Measurements from ENCODE around the gene ERP27.

Gene ERP27

GRCh38 chr12:14959126-14959440 is 20.7 kb upstream of the ERP27 start:
- DNase-seq: no peak

GRCh38 chr12:14958361-14959125 is 20.2 kb upstream of the ERP27 start:
- DNase-seq: no peak

GRCh38 chr12:14957551-14958168 is 19.3 kb upstream of the ERP27 start:
- no peak for DNase-seq

DNA sequence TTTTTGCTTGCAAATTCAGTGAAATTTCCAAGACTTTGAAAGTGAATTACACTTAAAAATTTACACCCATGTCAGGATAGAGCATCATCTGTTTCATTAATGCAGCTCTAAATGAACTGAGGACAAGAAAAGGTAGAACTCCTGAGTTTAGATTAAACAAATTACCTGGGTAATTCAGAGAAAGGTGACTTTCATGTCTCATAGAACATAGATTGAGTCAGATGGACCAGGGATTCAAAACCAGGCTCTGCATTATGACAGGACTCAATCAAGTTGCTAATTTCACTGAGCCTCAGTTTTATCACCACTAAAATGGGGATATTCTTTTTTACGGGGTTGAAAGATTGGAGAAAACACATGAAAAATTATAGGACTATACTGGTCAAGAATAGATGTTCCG is 18.6 kb upstream of the ERP27 start:
- DNase-seq: no peak

DNA sequence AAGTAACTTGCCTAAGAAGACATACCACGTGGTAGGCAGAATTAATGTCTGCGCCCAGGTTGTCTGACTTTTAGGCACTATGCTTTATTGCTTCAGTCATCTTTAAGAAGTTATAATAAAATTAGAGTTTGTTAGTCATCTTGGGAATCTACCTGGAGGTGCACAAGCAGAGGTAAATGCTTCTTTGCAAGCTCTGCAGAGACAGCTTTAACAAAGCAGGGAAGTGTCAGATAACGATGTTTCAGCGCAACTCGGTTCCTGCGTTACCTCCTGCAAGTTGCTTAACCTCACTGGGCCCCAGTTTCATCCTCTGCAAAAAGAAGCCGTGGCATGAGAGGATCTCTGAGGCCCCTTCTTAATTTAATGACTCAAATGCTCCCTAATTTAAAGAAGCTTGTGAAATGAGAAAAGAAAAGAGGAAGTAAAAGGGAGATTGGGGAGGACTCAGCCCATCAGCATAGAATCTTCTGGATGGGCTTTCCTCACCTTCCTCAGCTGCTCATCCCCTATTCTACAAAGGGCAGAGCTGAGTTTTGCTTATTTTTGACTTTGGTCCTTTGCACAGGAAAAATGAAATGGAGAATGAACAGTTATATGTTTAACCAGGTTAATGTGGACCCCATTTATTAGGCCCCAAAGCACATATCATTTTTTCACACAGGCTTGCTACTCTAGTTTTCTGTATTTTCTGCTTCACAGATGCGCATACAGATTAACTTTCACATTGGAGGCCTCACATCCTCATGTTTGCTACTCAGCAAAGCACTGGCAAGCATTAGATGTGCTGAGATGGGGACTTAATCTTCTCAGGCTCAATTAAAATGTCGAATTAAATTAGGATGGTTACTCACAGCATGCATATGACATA is 17.9 kb upstream of the ERP27 start:
- no peak for DNase-seq

GRCh38 chr12:14954269-14954668 is 15.9 kb upstream of the ERP27 start:
- DNase-seq: no peak

DNA sequence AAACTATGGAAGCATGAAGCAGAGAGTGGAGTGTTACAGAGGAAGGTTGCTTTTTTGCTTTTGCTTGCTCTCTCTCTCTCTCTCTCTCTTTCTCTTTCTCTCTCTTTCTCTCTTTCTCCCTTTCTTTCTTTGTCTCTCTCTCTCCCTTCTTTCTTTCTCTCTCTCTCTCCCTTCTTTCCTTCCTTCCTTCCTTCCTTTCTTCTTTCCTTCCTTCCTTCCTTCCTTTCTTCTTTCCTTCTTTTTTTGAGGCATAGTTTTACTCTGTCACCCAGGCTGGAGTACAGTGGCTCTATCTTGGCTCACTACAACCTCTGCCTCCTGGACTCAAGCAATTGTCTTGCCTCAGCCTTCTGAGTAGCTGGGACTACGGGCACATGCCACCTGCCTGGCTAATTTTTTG is 15.4 kb upstream of the ERP27 start:
- DNase-seq: no peak

GRCh38 chr12:14952299-14952921 is 14.1 kb upstream of the ERP27 start:
- DNase-seq: no peak

DNA sequence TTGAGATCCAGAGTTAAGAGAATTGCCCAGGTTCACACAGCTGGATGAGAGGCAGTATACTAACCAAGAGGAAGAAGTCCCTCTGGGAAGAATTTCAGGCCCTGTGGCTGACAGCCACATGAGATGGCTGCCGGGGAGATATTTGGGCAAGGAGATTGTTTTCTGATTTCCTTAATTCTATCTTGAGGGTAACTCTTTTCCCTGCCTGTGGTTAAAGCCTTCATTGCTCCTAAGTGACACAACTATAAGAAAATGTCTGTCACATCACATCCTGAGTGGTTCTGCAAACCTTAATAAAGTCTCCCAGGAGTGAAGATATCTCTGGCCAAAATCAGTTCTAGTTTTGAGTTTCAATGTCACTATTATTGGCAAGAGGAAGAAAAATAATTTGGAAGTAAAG is 13.5 kb upstream of the ERP27 start:
- DNase-seq: no peak

GRCh38 chr12:14950982-14951746 is 12.8 kb upstream of the ERP27 start:
- DNase-seq: no peak

- no peak for DNase-seq
Measured at GRCh38 chr12:14950421-14950820, 12.1 kb upstream of the ERP27 start.

GRCh38 chr12:14949631-14950030 is 11.3 kb upstream of the ERP27 start:
- DNase-seq: no peak

GRCh38 chr12:14948672-14949071 is 10.3 kb upstream of the ERP27 start:
- no peak for DNase-seq

DNA sequence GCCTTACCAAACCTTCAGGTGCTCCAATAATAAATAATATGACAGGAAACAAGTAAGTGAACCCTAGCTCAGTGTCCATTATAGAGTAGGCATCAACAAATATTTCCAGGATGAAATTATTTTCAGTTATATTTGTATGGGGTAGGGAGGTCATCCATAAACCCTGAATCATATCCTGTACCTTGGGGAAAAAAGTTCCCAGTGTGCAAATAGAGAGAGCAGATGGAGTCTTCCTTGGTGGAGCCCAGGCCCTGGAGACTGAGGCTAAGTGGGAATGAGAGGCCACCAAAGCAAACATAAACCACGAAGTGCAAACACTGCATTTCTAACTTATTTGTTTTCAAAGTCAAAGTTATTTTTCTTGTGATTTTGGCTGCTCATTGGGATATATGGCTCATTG is 8.5 kb upstream of the ERP27 start:
- no peak for DNase-seq

- no peak for DNase-seq
Measured at GRCh38 chr12:14946162-14946561, 7.8 kb upstream of the ERP27 start.

GRCh38 chr12:14942196-14942931 is 4.0 kb upstream of the ERP27 start:
- no peak for DNase-seq

- no peak for DNase-seq
Measured at GRCh38 chr12:14941369-14941768, 3.0 kb upstream of the ERP27 start.

GRCh38 chr12:14937689-14938088 is 648 bp downstream of the ERP27 start:
- DNase-seq: peak; percentile 16

- peak; percentile 36 for DNase-seq
Measured at GRCh38 chr12:14937014-14937413, 1.3 kb downstream of the ERP27 start.

GRCh38 chr12:14936224-14936861 is 2.0 kb downstream of the ERP27 start:
- DNase-seq: peak; percentile 83

GRCh38 chr12:14935031-14935430 is 3.3 kb downstream of the ERP27 start:
- DNase-seq: no peak
